ENCODE results near the gene RUNX1.
"Not testable (repeated sequence)": the region's sequence is repeated elsewhere in the genome, so short reads cannot be mapped to it uniquely, and the experiment has no call there.

The RUNX1 gene

GRCh38 chr21:34966881-34967280 lies 82.2 kb downstream of the RUNX1 start:
- DNase-seq, result not testable (repeated sequence)

- no peak for DNase-seq
These were observed 83.6 kb downstream of the RUNX1 start for GRCh38 chr21:34965200-34966174.

- DNase-seq, result no peak
These were observed 86.4 kb downstream of the RUNX1 start for GRCh38 chr21:34962586-34963222.

- DNase-seq, result no peak
These were observed 87.0 kb downstream of the RUNX1 start for GRCh38 chr21:34962136-34962535.

GRCh38 chr21:34960687-34961086 lies 88.4 kb downstream of the RUNX1 start:
- no peak for DNase-seq

GRCh38 chr21:34959607-34960006 lies 89.5 kb downstream of the RUNX1 start:
- DNase-seq, result no peak

- no peak for DNase-seq
These were observed 91.1 kb downstream of the RUNX1 start for GRCh38 chr21:34958040-34958439.

GRCh38 chr21:34956416-34957316 lies 92.4 kb downstream of the RUNX1 start:
- no peak for DNase-seq

GRCh38 chr21:34953950-34954349 lies 95.2 kb downstream of the RUNX1 start:
- no peak for DNase-seq

GRCh38 chr21:34952701-34953100 lies 96.4 kb downstream of the RUNX1 start:
- DNase-seq, result peak; percentile 21

- DNase-seq, result not testable (repeated sequence)
These were observed 97.2 kb downstream of the RUNX1 start for GRCh38 chr21:34951868-34952267.

GRCh38 chr21:34950980-34951379 lies 98.1 kb downstream of the RUNX1 start:
- no peak for DNase-seq

GRCh38 chr21:34949499-34949898 lies 99.6 kb downstream of the RUNX1 start:
- no peak for DNase-seq

- DNase-seq, result no peak
These were observed 100.1 kb downstream of the RUNX1 start for GRCh38 chr21:34949030-34949429.

- no peak for DNase-seq
These were observed 100.9 kb downstream of the RUNX1 start for GRCh38 chr21:34948157-34948556.

- DNase-seq, result no peak
These were observed 102.1 kb downstream of the RUNX1 start for GRCh38 chr21:34946916-34947534.

GRCh38 chr21:34946385-34946840 lies 102.7 kb downstream of the RUNX1 start:
- no peak for DNase-seq

- DNase-seq, result no peak
These were observed 103.8 kb downstream of the RUNX1 start for GRCh38 chr21:34945288-34945687.

- DNase-seq, result no peak
These were observed 104.9 kb downstream of the RUNX1 start for GRCh38 chr21:34944015-34944755.

GRCh38 chr21:34942911-34943310 lies 106.2 kb downstream of the RUNX1 start:
- no peak for DNase-seq

- DNase-seq, result no peak
These were observed 107.9 kb downstream of the RUNX1 start for GRCh38 chr21:34941162-34941561.

Data from NCI-H226 (cell line).